Measurements from ENCODE around the gene STX5.

STX5 gene

GRCh38 chr11:62853279-62853965 lies 21.6 kb upstream of the STX5 start:
- no peak for DNase-seq (ENCODE audit: low read depth, low spot score)
- H3K4me3 ChIP-seq (ENCODE audit: low read depth, low read length), result peak overlapping the region; percentile 82
- in situ Hi-C loops (cut with HindIII; ENCODE audit: low sequenced_read_pairs), result no loop called here
- no peak for TF ChIP-seq CTCF (IDR thresholded peaks at IDR 0.05; ENCODE audit: low read depth, low read length)

- TF ChIP-seq CTCF (IDR thresholded peaks at IDR 0.05; ENCODE audit: low read depth, low read length), result no peak
- in situ Hi-C loops (cut with HindIII; ENCODE audit: low sequenced_read_pairs), result no loop called here
- no peak overlapping the region for H3K4me3 ChIP-seq (ENCODE audit: low read depth, low read length)
- no peak for DNase-seq (ENCODE audit: low read depth, low spot score)
These were observed 20.8 kb upstream of the STX5 start for GRCh38 chr11:62852523-62853188.

GRCh38 chr11:62851807-62852522 lies 20.1 kb upstream of the STX5 start:
- in situ Hi-C loops (cut with HindIII; ENCODE audit: low sequenced_read_pairs), result no loop called here
- DNase-seq (ENCODE audit: low read depth, low spot score), result no peak
- no peak for TF ChIP-seq CTCF (IDR thresholded peaks at IDR 0.05; ENCODE audit: low read depth, low read length)
- H3K4me3 ChIP-seq (ENCODE audit: low read depth, low read length), result no peak overlapping the region

- in situ Hi-C loops (cut with HindIII; ENCODE audit: low sequenced_read_pairs), result no loop called here
- no peak for DNase-seq (ENCODE audit: low read depth, low spot score)
- no peak overlapping the region for H3K4me3 ChIP-seq (ENCODE audit: low read depth, low read length)
- no peak for TF ChIP-seq CTCF (IDR thresholded peaks at IDR 0.05; ENCODE audit: low read depth, low read length)
These were observed 19.3 kb upstream of the STX5 start for GRCh38 chr11:62850911-62851806.

GRCh38 chr11:62847767-62848314 lies 16.0 kb upstream of the STX5 start:
- no peak for TF ChIP-seq CTCF (IDR thresholded peaks at IDR 0.05; ENCODE audit: low read depth, low read length)
- no peak overlapping the region for H3K4me3 ChIP-seq (ENCODE audit: low read depth, low read length)
- in situ Hi-C loops (cut with HindIII; ENCODE audit: low sequenced_read_pairs), result no loop called here
- DNase-seq (ENCODE audit: low read depth, low spot score), result no peak

- in situ Hi-C loops (cut with HindIII; ENCODE audit: low sequenced_read_pairs), result no loop called here
- no peak overlapping the region for H3K4me3 ChIP-seq (ENCODE audit: low read depth, low read length)
- no peak for DNase-seq (ENCODE audit: low read depth, low spot score)
- no peak for TF ChIP-seq CTCF (IDR thresholded peaks at IDR 0.05; ENCODE audit: low read depth, low read length)
These were observed 14.3 kb upstream of the STX5 start for GRCh38 chr11:62846177-62846576.
